Endothelial cell of umbilical vein (primary cell): ENCODE data around the gene TMEM273. TPM values are rescaled to one million over a fixed set of nuclear protein-coding genes. Genes with fewer than 3 reads are reported as not detected.

Experiments used
- BruUV-seq: library from RNA; stranded (reverse); fragments of 400-500 nt; replicated peaks from 2 replicates; lab custom pipeline; 2021; lab: Mats Ljungman, UMichigan
- CTCF ChIA-PET: fragments of 300-600, 350-600 bp; sonication (Branson Sonifier 250); formaldehyde crosslinking; loops from one replicate; lab custom pipeline; 2021; ENCODE audit warnings: antibody characterized with exemption, inconsistent platforms; lab: Charles Lee
- POLR2A ChIA-PET: fragments of 300-600, 350-600 bp; sonication (Branson Sonifier 250); formaldehyde crosslinking; loops from one replicate; lab custom pipeline; 2021; ENCODE audit warnings: antibody characterized with exemption, inconsistent platforms; lab: Charles Lee
- DNase-seq: peaks from one replicate; pipeline ENCODE4 v3.0.0-alpha.2; 2011; ENCODE audit warnings: low read depth, low spot score
- FAIRE-seq: peaks from 2 replicates; lab custom pipeline; 2011; peaks lifted over from hg19 to GRCh38; lab: Jason Lieb, UNC
- H2AFZ ChIP-seq: 2 replicates; pipeline ENCODE4 v1.6.0; 2012; ENCODE audit warnings: low read depth, low read length, control low read depth, inconsistent platforms
- H3K27ac ChIP-seq: 2 replicates; pipeline ENCODE4 v1.5.1; 2011; ENCODE audit warnings: low read depth, mild to moderate bottlenecking, control low read depth, low read length, moderate library complexity; ENCODE audit not compliant: insufficient read depth
- H3K27me3 ChIP-seq, 2 experiments: 2 replicates each; pipeline versions ENCODE4 v1.6.0 to v1.6.1; 2011; ENCODE audit warnings: low read length in 2 of 2, mixed read lengths in 1 of 2; ENCODE audit not compliant: control insufficient read depth in 2 of 2, insufficient read depth in 2 of 2
- H3K36me3 ChIP-seq, 2 experiments: 2 replicates in 1 of 2; 3 replicates in 1 of 2; pipeline ENCODE4 v1.5.1; 2011; ENCODE audit warnings: low read length in 2 of 2, mild to moderate bottlenecking in 1 of 2, moderate library complexity in 1 of 2; ENCODE audit not compliant: control insufficient read depth in 2 of 2, insufficient read depth in 2 of 2; ENCODE audit errors: extremely low read depth in 1 of 2
- H3K4me1 ChIP-seq: 3 replicates; pipeline ENCODE4 v1.5.1; 2011; ENCODE audit warnings: mild to moderate bottlenecking, low read length; ENCODE audit not compliant: control insufficient read depth, insufficient read depth; ENCODE audit errors: extremely low read depth
- H3K4me2 ChIP-seq: 2 replicates; pipeline ENCODE4 v1.6.1; 2011; ENCODE audit warnings: low read length, control low read depth, mixed read lengths; ENCODE audit not compliant: insufficient read depth
- H3K4me3 ChIP-seq, 3 experiments: fragments of 200-600 bp in 1 of 3; sonication (generic), shearing (Covaris generic) in 1 of 3; replicated peaks in 1 of 3; 2 replicates each; pipeline ENCODE4 v1.5.1; 2011 to 2016; ENCODE audit warnings: control low read depth in 3 of 3, low read length in 3 of 3, mild to moderate bottlenecking in 2 of 3, inconsistent platforms in 1 of 3, low read depth in 1 of 3, moderate library complexity in 1 of 3; ENCODE audit not compliant: insufficient read depth in 1 of 3
- H3K79me2 ChIP-seq: 2 replicates; pipeline ENCODE4 v1.6.0; 2012; ENCODE audit warnings: low read length, inconsistent platforms; ENCODE audit not compliant: control insufficient read depth, insufficient read depth
- H3K9ac ChIP-seq: replicated peaks from 2 replicates; pipeline ENCODE3; 2011; ENCODE audit warnings: low read length, control low read depth; ENCODE audit not compliant: insufficient read depth; ENCODE audit errors: extremely low read depth
- H3K9me1 ChIP-seq: replicated peaks from 3 replicates; pipeline ENCODE4 v1.6.0; 2011; ENCODE audit warnings: mild to moderate bottlenecking, low read length; ENCODE audit not compliant: control insufficient read depth, insufficient read depth; ENCODE audit errors: extremely low read depth
- H3K9me3 ChIP-seq: replicated peaks from 2 replicates; pipeline ENCODE4 v1.5.1; 2012; ENCODE audit warnings: low read length, inconsistent platforms; ENCODE audit not compliant: control insufficient read depth, insufficient read depth
- H4K20me1 ChIP-seq: replicated peaks from 2 replicates; pipeline ENCODE3; 2011; ENCODE audit warnings: mild to moderate bottlenecking, low read length; ENCODE audit not compliant: control insufficient read depth, insufficient read depth; ENCODE audit errors: extremely low read depth
- FOS ChIP-seq: IDR thresholded peaks from 2 replicates; pipeline ENCODE4 v1.6.1; 2011; ENCODE audit warnings: mild to moderate bottlenecking, low read length, moderate library complexity, borderline replicate concordance; ENCODE audit not compliant: insufficient read depth
- GATA2 ChIP-seq: IDR thresholded peaks from 2 replicates; pipeline ENCODE4 v1.7.0; 2011; ENCODE audit warnings: low read depth, mild to moderate bottlenecking, moderate library complexity, mixed read lengths, low read length; ENCODE audit not compliant: insufficient read length, insufficient read depth
- JUN ChIP-seq: IDR thresholded peaks from 2 replicates; pipeline ENCODE4 v1.6.1; 2011; ENCODE audit warnings: borderline replicate concordance, low read depth; ENCODE audit not compliant: insufficient read length, insufficient read depth
- MAX ChIP-seq: IDR thresholded peaks from 2 replicates; pipeline ENCODE4 v1.6.1; 2011; ENCODE audit not compliant: insufficient read depth, insufficient read length
- MYC ChIP-seq: IDR thresholded peaks from one replicate; pipeline ENCODE4 v1.6.1; 2011; ENCODE audit warnings: mild to moderate bottlenecking, low read depth, low read length
- POLR2A ChIP-seq: IDR thresholded peaks from 2 replicates; pipeline ENCODE4 v1.6.1; 2012; ENCODE audit warnings: low read depth, mild to moderate bottlenecking, control low read depth, low read length
- POLR2AphosphoS5 ChIP-seq: IDR thresholded peaks from 2 replicates; pipeline ENCODE4 v1.6.1; 2012; ENCODE audit warnings: low read depth, mild to moderate bottlenecking, control low read depth, low read length, moderate library complexity; ENCODE audit not compliant: insufficient read depth
- dilution Hi-C: fragments of 300-500 bp; cut with MboI; formaldehyde crosslinking; loops from one replicate; pipeline ENCODE4 v1.15.0; 2019; ENCODE audit warnings: low sequenced_read_pairs; ENCODE audit not compliant: extremely low pct_ligation_motif_present
- intact Hi-C: fragments of 100-400 bp; cut with micrococcal nuclease; formaldehyde crosslinking; loops from one replicate; pipeline ENCODE4 v1.10.0; 2022
- polyA plus RNA-seq, 4 experiments: library from polyadenylated mRNA; depleted of rRNA in 3 of 4; stranded (reverse) in 3 of 4; unstranded in 1 of 4; fragments of >200 nt; gene quantifications; 2 replicates each; pipeline versions ENCODE4 v1.2.1 to v1.2.3, GENCODE V29; 2011 to 2012; ENCODE audit warnings: missing spikeins in 1 of 4
- total RNA-seq: library from RNA; stranded (reverse); gene quantifications from 2 replicates; pipeline ENCODE4 v1.2.3, GENCODE V29; 2021

The TMEM273 gene
- total and polyA plus RNA-seq, 2 donors (not counting 3 experiments of a cell fraction or from before 2014, with no cell fraction given), result 1.9 to 3.7 TPM

GRCh38 chr10:49116509-49117375 is 71.4 kb downstream of the TMEM273 start:
- no TSS peak for BruUV-seq
- peaks cover 18 to 24% of the 10 kb centered on the region in 2 experiments for H3K27me3 ChIP-seq
- no peaks in the 10 kb centered on the region for H3K4me1 ChIP-seq
- no peaks in the 10 kb centered on the region for H3K9me3 ChIP-seq
- H3K9ac ChIP-seq, result no peak overlapping the region
- DNase-seq, result no peak
- ChIA-PET CTCF (no interaction called here), POLR2A (no interaction called here)
- H3K4me3 ChIP-seq, result no peak overlapping the region
- H3K9me1 ChIP-seq, result no peaks in the 10 kb centered on the region
- intact Hi-C loops (no loop called here), dilution Hi-C loops (no loop called here)
- FAIRE-seq, result no peak
- H3K36me3 ChIP-seq, result no peaks in the 10 kb centered on the region
- no peak overlapping the region for H2AFZ ChIP-seq
- H4K20me1 ChIP-seq, result no peaks in the 10 kb centered on the region
- H3K27ac ChIP-seq, result no peak overlapping the region
- no peak overlapping the region for H3K4me2 ChIP-seq
- TF ChIP-seq POLR2A (no peak), JUN (no peak), GATA2 (no peak), FOS (no peak), MYC (no peak), MAX (no peak), POLR2AphosphoS5 (no peak)
- H3K79me2 ChIP-seq, result no peaks in the 10 kb centered on the region
